NCI-H69 (cell line): ENCODE measurements around the gene SERPINA3.
A peak's percentile ranks its signal among the peaks of the same experiment; 100 is the strongest.
"Not testable (repeated sequence)": the region's sequence is repeated elsewhere in the genome, so short reads cannot be mapped to it uniquely, and the experiment has no call there.

Source experiments
- DNase-seq: peaks from one replicate; lab custom pipeline; 2025; lab: John Stamatoyannopoulos, UW

Gene SERPINA3

DNA sequence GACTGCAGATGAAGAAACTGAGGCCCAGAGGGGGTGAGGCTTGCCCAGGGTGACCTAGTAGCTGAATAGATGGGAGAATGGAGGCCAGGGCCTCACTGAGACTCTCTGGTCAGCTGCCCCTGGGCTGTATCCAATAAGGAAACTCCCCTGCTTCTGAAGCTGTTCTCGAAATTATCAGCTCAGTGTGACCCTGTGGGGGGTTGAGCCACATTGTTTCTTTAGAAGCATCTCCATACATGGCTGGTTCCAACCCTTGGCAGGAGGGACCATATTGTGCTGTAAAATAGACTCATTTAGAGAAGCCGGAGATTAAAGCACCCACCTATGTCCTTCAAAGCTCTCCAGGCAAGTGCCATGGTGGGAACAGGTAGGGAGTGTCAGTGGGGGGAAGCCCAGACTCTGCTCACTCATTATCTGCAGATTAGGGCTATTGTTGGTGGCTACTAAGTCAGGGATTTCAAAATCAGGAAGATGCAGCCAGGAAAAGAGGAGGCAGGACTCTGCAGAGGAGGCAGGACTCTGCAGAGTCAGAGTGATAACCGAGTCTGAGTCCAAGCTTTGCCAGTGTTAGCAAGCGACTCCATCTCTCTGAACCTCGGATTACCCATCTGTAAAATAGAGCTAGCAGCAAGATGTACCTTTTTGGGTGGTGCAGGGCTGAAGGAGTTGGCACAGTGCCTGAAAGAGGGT lies 27.5 kb upstream of the SERPINA3 start:
- no peak for DNase-seq

DNA sequence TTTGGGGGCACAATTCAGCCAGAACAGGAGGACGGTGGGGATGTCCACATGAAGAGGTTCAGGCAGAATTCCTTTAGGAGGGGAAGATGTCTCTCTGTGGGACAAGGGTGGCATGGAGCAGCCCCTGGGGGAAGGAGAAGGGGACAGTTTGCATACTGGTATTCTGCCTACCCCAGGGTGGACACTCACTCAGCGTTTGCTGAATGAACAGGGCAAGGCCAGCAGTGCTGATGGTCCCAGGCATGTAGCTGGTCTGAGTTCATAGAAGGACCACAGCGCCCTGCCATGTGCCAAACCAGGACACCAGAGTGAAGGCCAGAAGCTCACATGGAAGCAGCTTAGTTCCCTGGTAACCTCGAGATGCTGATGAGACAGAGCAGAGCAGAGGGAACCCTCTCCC lies 25.6 kb upstream of the SERPINA3 start:
- DNase-seq = no peak

DNA sequence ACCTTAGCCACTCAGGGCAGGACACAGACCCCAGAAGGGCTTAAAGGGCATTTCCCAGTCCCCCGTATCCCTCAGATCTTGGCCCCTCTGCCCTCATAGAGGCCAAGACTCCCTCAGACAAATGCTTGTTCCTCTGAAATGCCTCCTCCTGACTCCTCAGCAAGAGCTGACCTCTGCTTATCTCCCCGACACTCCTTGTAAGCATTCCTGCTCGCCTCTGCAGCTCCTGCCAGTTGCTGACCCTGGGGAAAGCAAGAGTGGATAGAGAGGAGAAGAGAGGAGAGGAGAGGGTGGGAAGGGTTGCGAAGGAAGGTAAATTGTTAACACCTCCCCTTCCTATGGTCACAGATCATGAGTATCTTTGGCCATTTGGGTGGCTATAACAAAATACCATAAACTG lies 23.9 kb upstream of the SERPINA3 start:
- DNase-seq = no peak

DNA sequence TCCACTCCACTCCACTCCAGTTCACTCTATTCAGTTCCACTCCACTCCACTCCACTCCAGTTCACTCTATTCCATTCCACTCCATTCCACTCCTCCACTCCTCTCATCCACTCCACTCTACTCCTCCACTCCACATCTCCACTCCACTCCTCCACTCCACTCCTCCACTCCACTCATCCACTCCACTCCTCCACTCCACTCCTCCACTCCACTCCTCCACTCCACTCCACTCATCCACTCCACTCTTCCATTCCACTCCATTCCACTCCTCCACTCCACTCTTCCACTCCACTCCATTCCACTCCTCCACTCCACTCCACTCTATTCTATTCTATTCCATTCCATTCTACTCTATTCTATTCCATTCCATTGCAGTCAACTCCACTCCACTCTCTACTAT lies 21.1 kb upstream of the SERPINA3 start:
- DNase-seq = no peak

DNA sequence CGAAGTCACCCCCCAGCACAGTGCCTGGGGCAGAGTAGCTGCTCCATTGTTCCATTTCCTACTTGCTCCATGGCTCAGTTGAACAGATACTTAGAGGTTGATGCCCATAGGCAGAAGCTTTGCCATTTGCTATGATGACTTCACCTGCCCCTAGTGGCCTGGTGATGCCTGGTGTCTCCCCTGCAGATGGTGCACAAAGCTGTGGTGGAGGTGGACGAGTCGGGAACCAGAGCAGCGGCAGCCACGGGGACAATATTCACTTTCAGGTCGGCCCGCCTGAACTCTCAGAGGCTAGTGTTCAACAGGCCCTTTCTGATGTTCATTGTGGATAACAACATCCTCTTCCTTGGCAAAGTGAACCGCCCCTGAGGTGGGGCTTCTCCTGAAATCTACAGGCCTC lies 20.3 kb upstream of the SERPINA3 start:
- DNase-seq = no peak

DNA sequence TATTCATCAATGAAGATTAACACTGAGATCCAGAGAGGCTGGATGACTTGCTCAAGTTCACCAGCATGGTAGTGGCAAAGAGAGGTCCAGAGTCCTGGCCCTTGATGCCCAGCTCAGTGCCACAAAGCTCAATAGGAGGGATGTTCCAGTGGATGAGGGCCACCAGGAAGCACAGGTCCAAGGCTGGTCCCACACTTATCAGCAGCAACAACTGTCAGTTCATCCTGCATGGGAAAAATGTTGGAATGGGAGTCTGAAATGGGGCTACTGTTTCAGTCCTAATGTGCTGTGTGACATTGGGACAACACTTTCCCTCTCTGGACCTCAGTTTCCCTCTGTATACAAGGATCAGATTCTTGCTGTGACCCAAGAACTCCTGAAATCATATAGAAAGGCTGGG lies 19.7 kb upstream of the SERPINA3 start:
- DNase-seq = no peak

DNA sequence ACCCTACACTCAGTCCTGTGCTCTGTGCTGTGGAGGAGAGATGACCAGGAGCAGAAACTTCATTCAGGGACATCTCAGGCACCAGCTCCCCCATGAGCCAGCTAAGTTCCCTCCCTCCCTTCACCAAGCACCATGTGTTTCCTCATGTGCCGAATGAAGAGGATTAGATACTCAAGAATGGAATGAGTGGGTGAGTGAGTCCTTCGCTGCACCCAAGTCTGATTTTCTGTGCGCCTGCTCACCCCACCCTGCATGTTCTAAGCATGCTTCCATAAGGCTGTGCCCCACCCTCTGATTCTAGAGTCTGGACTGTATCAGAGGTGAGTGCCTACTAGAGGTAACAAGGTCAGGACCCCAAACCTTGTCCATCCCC lies 18.8 kb upstream of the SERPINA3 start:
- no peak for DNase-seq

DNA sequence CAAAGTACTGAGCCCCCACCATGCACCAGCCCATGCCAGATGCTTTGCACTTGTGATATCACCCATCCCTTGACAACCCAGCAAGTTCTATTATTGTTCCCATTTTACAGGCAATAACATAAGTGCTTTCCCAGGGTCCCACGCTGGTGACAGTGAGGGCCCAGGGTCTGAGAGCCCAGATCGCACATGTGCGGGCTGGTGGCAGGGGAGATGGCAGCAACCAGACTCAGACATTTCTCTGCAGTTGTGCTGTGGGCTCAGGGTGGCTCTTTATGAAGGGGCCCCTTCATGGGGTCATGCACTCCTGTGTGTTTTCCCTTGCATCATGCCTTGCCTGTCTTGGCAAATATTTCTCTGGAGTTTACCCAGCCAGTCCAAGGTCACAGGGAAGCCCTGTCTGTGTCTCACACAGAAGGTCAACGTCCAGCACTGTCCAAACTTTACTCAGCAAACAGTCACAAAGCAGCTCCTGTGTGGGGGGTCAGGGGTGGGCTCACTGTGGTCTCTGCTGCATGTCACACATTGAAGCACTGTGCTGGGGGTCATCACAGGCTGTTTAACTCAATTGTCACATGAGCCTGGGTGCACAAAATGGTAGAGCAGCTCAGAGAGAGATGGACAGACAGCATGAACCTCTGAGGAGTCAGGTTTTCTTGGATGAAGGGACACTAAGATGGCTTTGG lies 18.3 kb upstream of the SERPINA3 start:
- no peak for DNase-seq

DNA sequence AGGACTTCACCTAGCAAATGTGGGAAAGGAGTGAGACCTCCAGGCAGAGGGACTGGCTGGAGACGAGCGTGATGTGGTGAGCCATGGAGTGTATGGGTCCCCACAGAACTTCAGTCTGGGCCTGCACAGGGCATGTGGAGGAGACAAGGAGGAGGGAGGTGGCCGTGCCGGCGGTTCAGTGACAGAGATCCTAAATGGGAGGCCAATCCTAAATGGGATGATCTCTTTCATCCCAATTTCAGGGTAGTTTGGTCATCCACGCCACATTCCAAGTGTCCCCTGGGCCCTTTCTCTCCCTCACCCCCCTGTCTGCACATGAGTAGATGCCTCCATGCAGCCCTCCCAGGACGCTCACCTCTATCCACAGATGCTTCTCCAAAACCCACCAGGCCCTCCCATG lies 17.8 kb upstream of the SERPINA3 start:
- DNase-seq = no peak

DNA sequence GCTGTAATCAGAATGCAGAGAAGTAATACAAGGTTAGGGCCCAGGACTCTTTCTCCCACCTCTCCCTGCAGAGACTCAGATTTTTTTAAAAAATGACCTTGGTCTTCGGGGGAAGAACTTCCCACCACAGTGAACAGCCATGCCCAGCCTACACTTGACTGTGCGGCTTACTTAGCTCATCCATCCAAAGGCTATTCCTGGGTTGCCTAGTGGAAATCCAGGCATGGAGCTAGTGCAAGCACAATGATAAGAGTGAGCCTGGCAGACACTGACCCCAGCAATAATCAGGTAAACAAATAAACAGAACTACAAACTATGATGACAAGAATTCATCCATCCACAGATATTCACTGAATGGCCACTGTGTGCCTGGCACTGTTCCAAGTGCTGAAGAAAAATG lies 16.3 kb upstream of the SERPINA3 start:
- DNase-seq = no peak

DNA sequence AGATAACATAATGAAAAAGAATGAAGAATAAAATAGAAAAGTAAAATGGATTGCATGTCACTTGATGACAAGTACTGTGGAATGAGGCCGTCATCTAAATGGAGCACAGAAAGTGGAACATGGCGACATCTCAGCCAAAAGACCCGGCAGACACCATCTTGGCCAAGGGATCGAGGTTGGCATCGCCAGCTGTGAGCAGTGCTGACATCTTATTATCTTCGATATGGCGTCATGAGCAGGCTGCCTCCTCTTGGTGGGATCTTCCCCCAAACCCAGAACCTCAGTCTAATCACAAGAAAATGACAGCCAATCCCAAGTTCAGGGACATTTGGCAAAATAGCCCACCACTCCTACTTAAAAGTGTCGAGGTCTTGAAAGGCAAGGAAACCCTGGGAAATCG lies 15.8 kb upstream of the SERPINA3 start:
- no peak for DNase-seq

DNA sequence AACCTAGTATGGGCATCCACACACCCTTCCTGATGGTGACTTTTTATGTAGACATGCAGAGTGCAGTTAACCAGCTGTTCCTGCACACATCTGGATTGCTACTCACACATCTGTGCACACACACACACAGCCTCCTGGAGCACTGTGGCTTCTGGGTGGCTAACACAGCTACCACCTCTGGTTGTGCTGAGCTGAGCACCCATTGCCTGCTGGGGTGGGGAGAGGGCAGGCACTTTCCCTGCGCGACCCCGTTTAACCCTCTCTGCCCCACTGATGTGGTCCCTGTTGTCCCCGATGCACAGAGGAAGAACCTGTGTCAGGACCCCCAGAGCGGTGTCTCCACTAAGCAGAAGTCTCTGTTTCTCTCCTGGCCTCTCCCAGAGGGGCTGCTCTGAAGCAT lies 14.4 kb upstream of the SERPINA3 start:
- DNase-seq = no peak

DNA sequence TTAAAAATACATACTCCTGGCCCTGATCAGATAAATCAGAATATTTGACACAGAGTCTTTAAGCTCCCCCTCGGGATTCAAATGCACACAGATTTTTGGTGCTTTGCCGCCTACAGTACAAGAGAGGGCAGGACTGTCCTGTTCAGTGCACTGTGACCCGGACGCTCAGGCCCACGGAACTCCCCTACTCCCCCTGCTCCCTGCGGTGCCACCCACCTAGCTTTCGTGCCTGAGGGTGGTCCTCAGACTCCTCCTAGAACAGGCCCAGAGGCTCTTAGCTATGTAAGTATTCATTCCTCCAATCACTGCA lies 13.7 kb upstream of the SERPINA3 start:
- no peak for DNase-seq

DNA sequence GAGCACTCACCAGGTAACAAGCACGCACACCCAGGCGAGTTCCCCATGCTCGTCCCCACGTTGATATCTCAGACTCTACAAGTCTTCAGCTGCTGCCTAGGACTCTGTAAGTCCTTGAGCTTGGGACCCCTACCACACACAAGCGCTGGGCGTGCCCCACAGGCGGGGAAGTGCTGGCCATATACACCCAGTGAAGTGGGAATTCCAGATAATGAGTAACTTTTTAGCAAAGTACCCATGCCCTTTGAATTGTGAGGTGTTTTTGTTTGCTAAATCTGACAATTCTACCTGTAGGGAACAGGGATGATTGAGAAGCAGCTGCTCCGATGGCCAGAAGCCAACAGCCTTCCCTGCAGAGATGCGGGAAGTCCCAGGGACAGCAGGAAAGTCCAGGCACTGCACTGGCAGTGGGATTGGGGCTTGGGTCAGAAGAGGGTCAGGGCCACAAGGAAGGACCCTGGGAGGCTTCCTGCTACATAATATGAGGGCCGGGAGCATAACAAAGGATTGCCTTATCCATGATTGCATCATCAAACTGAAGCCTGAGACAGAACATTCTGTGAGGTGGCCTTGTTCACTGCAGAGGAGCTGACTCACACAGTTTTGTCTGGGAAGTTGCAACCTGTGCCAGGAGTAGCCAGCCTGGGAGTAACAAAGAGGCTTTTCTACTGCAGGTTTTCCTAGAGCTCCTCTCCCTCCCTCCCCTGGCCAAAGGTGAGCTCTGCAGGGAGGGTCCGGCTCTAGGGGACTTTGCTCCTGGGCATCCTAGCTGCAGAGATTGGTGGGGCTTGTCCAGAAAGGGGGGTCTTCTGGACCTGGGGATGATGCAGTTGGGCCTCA lies 13.2 kb upstream of the SERPINA3 start:
- peak; percentile 43 for DNase-seq

DNA sequence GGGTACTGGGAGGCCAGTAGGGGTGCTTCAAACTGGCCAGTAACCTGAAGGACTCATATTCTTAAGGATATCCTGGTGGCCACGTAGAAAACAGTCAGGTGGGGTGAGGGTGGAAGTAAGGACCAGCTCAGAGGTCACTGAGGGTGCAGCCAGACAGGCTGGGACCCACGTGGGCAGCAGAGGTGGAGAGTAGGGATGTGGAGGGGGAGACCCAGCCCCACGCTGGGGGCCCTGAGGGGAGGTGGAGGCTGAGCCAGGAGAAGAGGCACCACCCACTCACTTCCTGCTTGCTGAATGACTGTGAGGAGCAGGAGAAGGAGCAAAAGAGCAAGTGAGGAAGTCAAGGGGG lies 12.6 kb upstream of the SERPINA3 start:
- DNase-seq = no peak

DNA sequence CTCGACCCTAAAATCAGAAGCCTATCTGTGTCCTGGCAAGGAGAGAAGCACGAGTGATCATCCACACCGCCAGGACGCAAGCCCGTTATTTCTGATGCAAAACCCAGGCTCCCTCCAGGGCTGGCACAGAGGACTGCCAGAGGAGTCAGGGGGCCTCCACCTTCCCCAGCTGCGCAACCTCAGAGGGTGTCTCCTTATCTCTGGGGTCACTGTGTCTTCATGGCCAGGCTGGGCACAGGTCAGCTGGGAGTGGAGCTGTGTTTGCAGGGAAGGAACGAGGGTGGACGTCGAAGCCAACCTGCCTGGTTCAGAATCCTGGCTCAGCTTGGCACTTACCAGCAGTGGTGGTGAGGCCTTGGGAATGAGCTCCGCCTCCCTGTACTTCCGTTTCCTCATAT lies 12.0 kb upstream of the SERPINA3 start:
- no peak for DNase-seq

DNA sequence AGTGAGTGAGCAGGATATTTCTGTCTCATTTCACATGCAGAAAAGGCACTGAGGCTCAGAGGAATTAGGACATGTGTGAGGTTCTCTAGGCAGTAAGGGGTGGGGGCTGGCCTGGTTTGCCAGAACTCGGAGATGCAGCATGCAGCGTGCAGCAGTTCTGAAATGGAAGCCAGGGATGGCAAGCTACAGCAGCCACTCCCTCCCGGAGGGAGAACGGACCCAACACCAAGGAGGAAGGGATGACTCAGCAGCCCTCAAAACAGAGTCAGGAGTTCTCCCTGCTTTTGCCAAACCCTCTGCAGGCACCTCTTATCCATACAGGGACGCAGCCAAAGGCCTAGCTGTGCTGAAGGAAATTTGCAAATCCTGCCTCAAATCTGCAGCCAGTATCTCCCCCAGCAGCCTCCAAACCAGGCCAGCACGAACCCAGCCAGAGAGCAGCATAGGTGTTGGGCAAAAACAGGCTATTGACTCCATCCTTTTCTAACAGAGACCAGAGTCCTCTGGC lies 10.3 kb upstream of the SERPINA3 start:
- DNase-seq = no peak

DNA sequence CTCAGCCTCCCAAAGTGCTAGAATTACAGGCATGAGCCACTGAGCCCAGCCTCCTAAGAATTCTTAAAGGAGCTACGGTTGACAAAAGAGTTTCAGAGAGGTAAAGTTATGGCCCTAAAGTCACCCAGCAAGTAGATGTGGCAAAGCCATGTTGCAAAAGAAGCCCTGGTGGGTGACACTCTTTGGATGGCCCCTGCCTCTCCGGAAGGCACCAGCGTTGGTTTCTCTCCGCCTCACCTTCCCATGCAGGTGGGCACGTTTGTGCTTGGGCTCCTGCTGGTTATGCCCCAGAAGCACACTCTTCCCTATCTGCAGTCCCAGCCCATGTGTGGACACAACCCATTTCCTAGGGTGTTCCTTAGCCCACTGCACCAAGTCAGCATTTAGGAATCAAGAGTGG lies 9.5 kb upstream of the SERPINA3 start:
- no peak for DNase-seq

DNA sequence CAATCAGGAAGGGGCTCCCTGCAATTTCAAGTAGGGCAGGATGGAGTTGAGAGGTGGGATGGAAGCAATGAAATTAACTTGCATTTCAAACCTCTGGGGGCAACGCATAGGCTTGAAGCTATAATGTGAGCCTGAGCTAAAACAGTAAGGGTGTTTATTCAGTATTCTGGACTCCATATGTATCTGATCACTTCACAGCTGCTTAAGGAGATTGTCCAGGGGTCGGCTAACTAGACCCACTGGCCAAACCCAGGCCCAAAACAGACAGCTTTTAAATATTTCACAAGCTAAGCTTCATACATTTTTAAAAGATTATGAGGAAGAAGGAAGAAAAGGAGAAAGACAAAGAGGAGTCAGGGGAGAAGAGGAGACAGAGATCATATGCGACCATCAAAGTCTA lies 6.8 kb upstream of the SERPINA3 start:
- DNase-seq = no peak

DNA sequence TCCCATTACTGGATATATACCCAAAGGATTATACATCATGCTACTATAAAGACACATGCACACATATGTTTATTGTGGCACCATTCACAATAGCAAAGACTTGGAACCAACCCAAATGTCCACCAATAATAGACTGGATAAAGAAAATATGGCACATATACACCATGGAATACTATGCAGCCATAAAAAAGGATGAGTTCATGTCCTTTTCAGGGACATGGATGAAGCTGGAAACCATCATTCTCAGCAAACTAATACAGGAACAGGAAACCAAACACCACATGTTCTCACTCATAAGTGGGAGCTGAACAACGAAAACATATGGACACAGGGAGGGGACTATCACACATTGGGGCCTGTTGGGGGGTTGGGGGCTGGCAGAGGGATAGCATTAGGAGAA lies 3.2 kb upstream of the SERPINA3 start:
- DNase-seq = not testable (repeated sequence)

DNA sequence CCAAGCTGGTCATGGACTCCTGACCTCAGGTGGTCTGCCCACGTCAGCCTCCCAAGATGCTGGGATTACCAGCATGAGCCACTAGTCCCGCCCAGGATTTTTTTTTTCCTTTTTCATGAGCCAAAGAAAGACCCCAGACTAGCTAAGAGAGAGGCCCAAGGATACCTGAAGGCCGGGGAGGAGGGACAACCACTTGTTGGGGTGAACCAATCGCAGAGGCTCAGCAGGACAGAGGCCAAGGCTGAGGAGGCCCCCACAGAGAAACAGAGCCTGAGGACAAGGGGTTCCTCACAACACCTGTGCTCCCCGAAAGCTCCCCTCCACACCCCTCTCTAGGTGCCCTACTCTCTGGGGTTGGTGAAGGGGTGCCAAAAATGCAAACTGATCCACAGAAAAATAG lies 1.0 kb upstream of the SERPINA3 start:
- no peak for DNase-seq

DNA sequence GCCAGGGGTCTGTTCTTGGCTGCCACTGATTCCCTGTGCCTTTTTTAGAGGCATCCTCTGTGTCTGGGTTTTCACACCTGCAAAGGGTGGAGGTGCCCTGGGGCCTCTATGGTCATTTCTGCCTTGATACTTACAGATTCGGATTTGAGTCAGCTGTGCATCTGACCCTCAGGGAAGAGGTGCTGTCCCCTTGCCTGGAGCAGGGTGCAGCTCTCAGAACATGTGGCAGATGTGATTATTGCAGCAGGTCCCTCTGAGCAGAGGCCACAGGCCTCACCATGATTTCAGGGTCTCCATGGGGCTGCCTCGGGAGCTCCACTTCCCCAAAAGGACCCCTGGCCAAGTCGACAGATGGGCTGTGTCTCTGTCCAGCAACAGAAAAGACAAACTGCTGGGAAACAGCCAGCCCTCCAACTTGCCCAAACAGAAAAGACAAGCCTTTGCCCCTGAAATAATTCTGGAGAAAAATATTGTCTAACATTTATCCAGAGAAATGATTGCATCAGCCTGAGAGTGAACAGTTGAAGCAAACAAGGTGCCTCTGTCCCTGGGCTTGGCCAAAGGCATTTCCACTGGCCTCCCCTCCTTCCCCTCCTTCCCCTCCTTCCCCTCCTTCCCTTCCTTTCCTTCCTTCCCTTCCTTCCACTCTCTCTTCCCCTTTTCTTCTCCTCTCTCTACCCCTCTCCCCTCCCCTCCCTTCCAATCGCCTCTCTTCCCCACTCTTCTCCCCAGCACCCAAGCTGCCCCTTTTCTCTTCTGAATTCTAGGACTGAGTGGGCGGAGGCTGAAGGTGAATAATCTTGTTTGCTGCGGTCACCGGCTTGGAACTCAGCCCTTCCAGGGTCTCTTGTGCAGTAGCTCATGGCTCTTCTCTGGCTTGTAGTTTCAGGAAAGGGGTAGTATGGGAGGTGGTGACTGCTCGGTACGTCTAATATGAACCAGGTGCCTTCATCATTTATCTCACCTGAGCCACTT lies 676 bp downstream of the SERPINA3 start:
- DNase-seq = no peak
